ENCODE data around the gene ACADM.
"Not testable (repeated sequence)": the region's sequence is repeated elsewhere in the genome, so short reads cannot be mapped to it uniquely, and the experiment has no call there.

Gene ACADM

DNA sequence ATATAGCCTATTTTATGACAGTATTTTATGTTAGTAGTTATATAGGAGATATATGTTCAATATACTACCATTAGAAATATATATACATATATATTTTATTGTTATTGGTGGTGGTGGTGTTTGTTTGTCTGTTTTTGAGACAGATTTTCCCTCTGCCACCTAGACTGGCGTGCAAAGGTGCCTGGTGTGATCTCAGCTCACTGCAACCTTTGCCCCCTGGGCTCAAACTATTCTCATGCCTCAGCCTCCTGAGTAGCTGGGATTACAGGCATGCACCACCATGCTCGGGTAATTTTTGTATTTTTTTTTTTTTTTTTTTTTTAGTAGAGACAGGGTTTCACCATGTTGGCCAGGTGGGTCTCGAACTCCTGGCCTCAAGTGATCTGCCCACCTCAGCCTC lies 85.6 kb downstream of the ACADM start:
- not testable (repeated sequence) for H3K9ac ChIP-seq (ENCODE audit: low read depth in 1 of 2, low read length in 2 of 2); H3K27ac ChIP-seq (ENCODE audit: low read depth in 2 of 2, low read length in 2 of 2); H3K9me3 ChIP-seq (ENCODE audit: control insufficient read depth in 2 of 2, low read length in 2 of 2); H3K4me1 ChIP-seq (ENCODE audit: control insufficient read depth in 2 of 2, insufficient read depth in 2 of 2, low read length in 2 of 2); H3K36me3 ChIP-seq (ENCODE audit: control insufficient read depth in 2 of 2, insufficient read depth in 2 of 2, low read length in 2 of 2); H3K4me3 ChIP-seq (ENCODE audit: low read length in 2 of 2); H3K27me3 ChIP-seq (ENCODE audit: control insufficient read depth in 2 of 2, insufficient read depth in 2 of 2, low read length in 2 of 2)

GRCh38 chr1:75811211-75811981 lies 86.9 kb downstream of the ACADM start:
- H3K4me3 ChIP-seq (ENCODE audit: low read length in 2 of 2) = no peak overlapping the region
- H3K36me3 ChIP-seq (ENCODE audit: control insufficient read depth in 2 of 2, insufficient read depth in 2 of 2, low read length in 2 of 2) = no peaks in the 10 kb centered on the region
- no peaks in the 10 kb centered on the region for H3K27me3 ChIP-seq (ENCODE audit: control insufficient read depth in 2 of 2, insufficient read depth in 2 of 2, low read length in 2 of 2)
- no peak overlapping the region for H3K27ac ChIP-seq (ENCODE audit: low read depth in 2 of 2, low read length in 2 of 2)
- no peak overlapping the region for H3K9ac ChIP-seq (ENCODE audit: low read depth in 1 of 2, low read length in 2 of 2)
- H3K9me3 ChIP-seq (ENCODE audit: control insufficient read depth in 2 of 2, low read length in 2 of 2) = no peaks in the 10 kb centered on the region
- H3K4me1 ChIP-seq (ENCODE audit: control insufficient read depth in 2 of 2, insufficient read depth in 2 of 2, low read length in 2 of 2) = no peaks in the 10 kb centered on the region

GRCh38 chr1:75812065-75812464 lies 87.6 kb downstream of the ACADM start:
- H3K4me1 ChIP-seq (ENCODE audit: control insufficient read depth in 2 of 2, insufficient read depth in 2 of 2, low read length in 2 of 2) = no peaks in the 10 kb centered on the region
- H3K27ac ChIP-seq (ENCODE audit: low read depth in 2 of 2, low read length in 2 of 2) = no peak overlapping the region
- H3K27me3 ChIP-seq (ENCODE audit: control insufficient read depth in 2 of 2, insufficient read depth in 2 of 2, low read length in 2 of 2) = no peaks in the 10 kb centered on the region
- no peaks in the 10 kb centered on the region for H3K9me3 ChIP-seq (ENCODE audit: control insufficient read depth in 2 of 2, low read length in 2 of 2)
- H3K9ac ChIP-seq (ENCODE audit: low read depth in 1 of 2, low read length in 2 of 2) = no peak overlapping the region
- H3K4me3 ChIP-seq (ENCODE audit: low read length in 2 of 2) = no peak overlapping the region
- H3K36me3 ChIP-seq (ENCODE audit: control insufficient read depth in 2 of 2, insufficient read depth in 2 of 2, low read length in 2 of 2) = no peaks in the 10 kb centered on the region

Measured in mucosa of rectum (tissue), 2 donors.